Right renal cortex interstitium (tissue), 3 donors: ENCODE measurements around the gene DLG4. TPM values are rescaled to one million over a fixed set of nuclear protein-coding genes. Genes with fewer than 3 reads are reported as not detected.

Experiments
- DNase-seq, 3 donors: peaks; one replicate each; pipeline ENCODE4 v3.0.0-alpha.2; 2013; ENCODE audit warnings: low read depth in 3 of 3, low spot score in 2 of 3
- polyA plus RNA-seq, 3 donors: library from polyadenylated mRNA; unstranded; fragments of 120-200 nt; gene quantifications; one replicate each; pipeline ENCODE4 v1.2.1, GENCODE V29; 2013; ENCODE audit not compliant: insufficient read length in 3 of 3

The DLG4 gene
- polyA plus RNA-seq, 3 donors = 22.5 to 25.2 (median 22.8) TPM

DNA sequence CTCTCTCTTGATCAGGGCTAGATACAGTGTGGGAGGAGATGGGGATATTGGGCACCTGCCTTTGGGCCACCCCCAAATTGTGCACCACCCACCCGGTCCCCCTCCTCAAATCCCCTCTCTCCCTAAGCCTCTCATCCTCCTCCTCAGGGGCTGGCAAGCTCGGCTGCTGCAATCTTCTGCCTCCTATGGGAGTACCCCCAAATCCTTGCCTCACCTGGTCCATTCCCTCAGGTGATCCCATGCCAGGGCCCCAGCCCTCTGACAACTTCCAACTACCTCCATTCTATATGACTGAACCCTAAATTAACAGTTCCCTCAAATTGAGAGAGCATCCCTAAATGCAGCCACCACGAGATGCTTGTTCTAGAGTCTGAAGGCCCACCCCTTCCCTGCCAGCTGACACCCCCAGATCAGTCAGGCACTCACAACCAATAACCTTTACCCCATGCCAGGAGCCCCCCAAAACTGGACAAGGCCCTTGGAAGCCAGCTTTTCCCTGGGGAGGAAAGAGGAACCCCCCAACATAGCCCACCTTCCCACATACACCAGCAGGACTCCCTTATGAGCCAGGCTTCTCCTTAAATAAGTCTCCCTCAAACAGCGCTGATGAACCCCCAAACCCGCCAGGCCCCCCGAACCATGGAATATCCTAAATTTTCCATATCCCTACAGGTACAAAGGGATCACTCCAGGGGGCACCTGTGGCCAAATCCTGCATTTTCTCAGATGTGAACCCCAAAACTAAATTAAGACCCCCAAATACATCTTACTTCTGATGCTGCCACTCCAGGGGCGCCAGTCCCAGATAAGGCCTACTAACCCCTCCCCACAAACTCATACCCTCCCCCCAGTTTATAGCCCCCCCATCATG, 3.2 kb downstream of the DLG4 start:
- no peak for DNase-seq

- DNase-seq = no peak
Observed at GRCh38 chr17:7215652-7216180, 3.9 kb downstream of the DLG4 start.

GRCh38 chr17:7215136-7215638, 4.4 kb downstream of the DLG4 start:
- peak in 1 of 3 donors; percentile 86 for DNase-seq

- DNase-seq = peak; percentile 96
Observed at GRCh38 chr17:7214300-7215135, 5.1 kb downstream of the DLG4 start.

DNA sequence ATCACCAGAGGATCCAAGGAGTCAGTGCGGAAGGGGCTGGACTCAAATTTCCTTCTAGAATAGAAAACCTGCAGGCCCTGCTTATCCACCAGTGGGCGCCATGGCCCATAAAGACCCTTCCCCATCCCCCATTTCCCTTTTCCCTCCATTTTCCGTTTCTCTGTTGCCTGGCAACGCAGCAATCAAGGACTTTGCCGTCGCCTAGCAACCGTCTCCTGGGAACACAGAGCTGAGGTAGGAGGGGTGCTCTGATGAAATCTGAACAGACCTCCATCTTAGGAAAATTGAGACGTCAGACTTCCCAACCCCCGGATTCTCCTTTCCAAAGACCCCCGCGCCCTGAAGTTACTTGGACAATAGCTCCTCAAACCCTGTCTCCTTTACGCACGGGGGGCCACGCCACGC, 5.7 kb downstream of the DLG4 start:
- DNase-seq = peak; percentile 90 to 93 (median 92)

GRCh38 chr17:7211491-7212273, 8.0 kb downstream of the DLG4 start:
- DNase-seq = no peak

- no peak for DNase-seq
Observed at GRCh38 chr17:7208754-7209460, 10.7 kb downstream of the DLG4 start.

- no peak for DNase-seq
Observed at GRCh38 chr17:7208027-7208571, 11.5 kb downstream of the DLG4 start.

DNA sequence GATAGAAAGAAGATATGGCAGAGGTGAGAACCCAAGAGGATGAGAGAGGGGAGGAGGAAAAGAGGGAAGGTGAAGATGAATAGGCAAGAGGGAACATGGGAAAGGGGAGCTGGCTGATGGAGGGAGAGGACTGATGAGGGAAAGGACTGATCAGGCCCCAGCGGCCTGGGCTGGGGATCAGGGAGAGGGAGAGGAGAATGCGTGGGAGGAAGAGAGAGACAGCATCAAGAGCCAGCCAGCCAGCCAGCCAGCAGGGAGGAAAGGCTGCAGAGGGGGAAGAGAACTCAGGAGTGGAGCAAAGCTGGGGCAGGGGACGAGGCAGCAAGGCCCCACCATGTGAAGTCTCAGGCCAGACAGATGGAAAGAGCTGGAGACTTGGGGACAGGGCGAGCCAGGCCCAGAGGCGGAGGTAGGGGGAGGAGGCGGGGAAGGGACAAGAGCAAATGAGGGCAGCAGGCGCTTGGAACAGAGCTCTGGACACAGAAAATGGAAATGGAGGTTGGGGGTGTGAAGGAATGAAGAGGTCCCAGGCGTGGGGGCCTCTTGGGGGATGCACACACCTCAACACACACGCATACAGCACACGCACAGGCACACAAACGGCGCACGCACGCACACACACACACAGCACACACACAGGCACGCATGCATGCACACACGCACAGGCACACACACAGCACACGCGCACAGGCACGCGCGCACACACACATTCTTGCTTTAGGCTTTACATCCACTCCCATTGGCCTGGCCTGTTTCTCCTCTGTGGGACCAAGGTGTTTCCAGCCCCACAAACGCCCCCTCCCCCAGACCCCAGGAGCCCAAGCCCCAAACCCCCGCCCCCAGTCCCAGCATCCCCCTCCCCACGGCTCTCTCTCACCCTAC, 12.3 kb downstream of the DLG4 start:
- no peak for DNase-seq

- DNase-seq = no peak
Observed at GRCh38 chr17:7205561-7205960, 14.1 kb downstream of the DLG4 start.

- peak in 2 of 3 donors; percentile 72 to 80 for DNase-seq
Observed at GRCh38 chr17:7204828-7205461, 14.7 kb downstream of the DLG4 start.

DNA sequence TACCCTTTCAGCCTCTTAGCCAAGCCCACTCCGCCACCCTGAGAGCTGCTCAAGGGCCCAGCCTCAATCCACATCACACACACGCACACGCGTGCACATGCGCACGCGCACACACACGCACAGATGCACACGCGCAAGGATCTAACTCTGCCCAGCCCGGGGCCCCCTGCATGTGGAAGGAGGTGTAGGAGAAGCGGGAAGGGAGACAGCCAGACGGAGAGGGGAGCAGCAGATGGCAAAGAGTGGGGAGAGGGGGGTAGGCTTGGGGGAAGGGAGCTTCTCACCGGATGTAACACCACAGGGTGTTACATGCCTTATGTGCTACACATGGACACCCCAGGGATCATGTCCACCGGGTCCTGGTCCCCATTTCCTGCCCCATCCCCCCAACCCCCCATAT, 15.3 kb downstream of the DLG4 start:
- DNase-seq = no peak

- no peak for DNase-seq
Observed at GRCh38 chr17:7203391-7203790, 16.2 kb downstream of the DLG4 start.

GRCh38 chr17:7196651-7197401, 22.8 kb downstream of the DLG4 start:
- DNase-seq = no peak

GRCh38 chr17:7195971-7196370, 23.7 kb downstream of the DLG4 start:
- no peak for DNase-seq

DNA sequence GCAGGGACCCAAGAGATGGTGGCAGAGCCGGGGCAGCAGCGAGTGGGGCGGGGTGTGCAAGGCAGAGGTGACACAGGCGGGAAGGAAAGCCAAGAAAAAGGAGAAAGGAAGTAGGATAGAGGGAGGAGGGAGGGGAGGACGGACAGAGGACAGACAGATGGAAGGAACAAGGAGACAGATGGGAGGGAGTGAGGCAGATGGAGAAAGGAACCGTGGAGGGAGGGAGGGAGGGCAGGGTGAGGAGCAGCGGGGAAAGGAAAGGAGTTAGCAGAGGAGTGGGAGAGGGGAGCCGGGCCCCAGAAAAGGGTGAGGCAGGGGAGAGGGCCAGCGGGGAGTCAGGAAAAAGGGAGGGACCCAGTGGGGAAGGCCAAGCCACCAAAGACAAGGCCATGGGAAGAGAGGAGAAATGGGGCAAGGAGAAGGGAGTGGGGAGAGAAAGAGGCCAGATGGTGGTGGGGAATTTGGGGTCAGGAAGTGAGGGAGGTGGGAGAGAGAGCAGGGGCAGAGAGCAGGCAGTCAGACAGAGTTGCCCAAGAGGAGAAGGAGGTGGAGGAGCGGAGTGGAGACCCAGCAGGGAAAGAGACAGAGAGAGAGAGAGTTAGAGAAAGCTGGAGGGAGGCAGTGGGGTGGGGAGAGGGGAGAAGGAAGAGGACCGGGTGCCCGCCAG, 27.2 kb downstream of the DLG4 start:
- DNase-seq = no peak
